ENCODE measurements around the gene FRMD1.

The FRMD1 gene

GRCh38 chr6:168046696-168047095 lies 32.3 kb downstream of the FRMD1 start:
- H3K4me2 ChIP-seq (ENCODE audit: low read length, poor library complexity, severe bottlenecking) = no peak overlapping the region
- no peak overlapping the region for H2BK120ac ChIP-seq (ENCODE audit: low read depth, low read length)
- no peaks in the 10 kb centered on the region for H3K9me3 ChIP-seq (ENCODE audit: control insufficient read depth, low read length)
- no peak overlapping the region for H3K18ac ChIP-seq (ENCODE audit: low read depth in 1 of 2, low read length in 2 of 2)
- peaks cover 7% of the 10 kb centered on the region for H3K4me1 ChIP-seq (ENCODE audit: control insufficient read depth, insufficient read depth, low read depth, low read length)
- no peak overlapping the region for H3K14ac ChIP-seq (ENCODE audit: low read length in 2 of 2)
- H2BK15ac ChIP-seq (ENCODE audit: low read depth, poor library complexity, severe bottlenecking) = no peak overlapping the region
- no peak overlapping the region for H3K9ac ChIP-seq (ENCODE audit: low read length)
- H3K23ac ChIP-seq (ENCODE audit: low read length in 2 of 2) = no peak overlapping the region
- DNase-seq = no peak
- no peak overlapping the region for H2BK5ac ChIP-seq (ENCODE audit: low read depth, low read length, poor library complexity, severe bottlenecking)
- H3K4me3 ChIP-seq (ENCODE audit: insufficient read depth in 1 of 2, low read depth in 1 of 2, low read length in 2 of 2) = no peak overlapping the region
- H2AFZ ChIP-seq (ENCODE audit: low read depth, low read length) = no peak overlapping the region
- no peak overlapping the region for H3K27ac ChIP-seq (ENCODE audit: low read length, poor library complexity, severe bottlenecking)
- H3K27me3 ChIP-seq (ENCODE audit: control insufficient read depth in 1 of 2, insufficient read depth in 1 of 2, low read length in 2 of 2) = peaks cover 0 to 4% of the 10 kb centered on the region in 2 experiments
- no peak overlapping the region for H3K4ac ChIP-seq (ENCODE audit: low read depth in 1 of 2, low read length in 2 of 2)
- no peaks in the 10 kb centered on the region for H3K79me1 ChIP-seq (replicated peaks; ENCODE audit: low read length, poor library complexity, severe bottlenecking)
- no peak overlapping the region for H2AK5ac ChIP-seq (ENCODE audit: low read length, severe bottlenecking)
- no peak overlapping the region for H4K91ac ChIP-seq (ENCODE audit: low read length)
- no peaks in the 10 kb centered on the region for H3K36me3 ChIP-seq (ENCODE audit: control insufficient read depth in 1 of 2, insufficient read depth in 2 of 2, low read depth in 1 of 2, low read length in 2 of 2)
- no peak overlapping the region for H2BK12ac ChIP-seq (ENCODE audit: low read length in 2 of 2)
- WGBS = 100% methylated on average over 2 of the region's 3 CpGs
- H4K8ac ChIP-seq (ENCODE audit: low read length) = no peak overlapping the region

DNA sequence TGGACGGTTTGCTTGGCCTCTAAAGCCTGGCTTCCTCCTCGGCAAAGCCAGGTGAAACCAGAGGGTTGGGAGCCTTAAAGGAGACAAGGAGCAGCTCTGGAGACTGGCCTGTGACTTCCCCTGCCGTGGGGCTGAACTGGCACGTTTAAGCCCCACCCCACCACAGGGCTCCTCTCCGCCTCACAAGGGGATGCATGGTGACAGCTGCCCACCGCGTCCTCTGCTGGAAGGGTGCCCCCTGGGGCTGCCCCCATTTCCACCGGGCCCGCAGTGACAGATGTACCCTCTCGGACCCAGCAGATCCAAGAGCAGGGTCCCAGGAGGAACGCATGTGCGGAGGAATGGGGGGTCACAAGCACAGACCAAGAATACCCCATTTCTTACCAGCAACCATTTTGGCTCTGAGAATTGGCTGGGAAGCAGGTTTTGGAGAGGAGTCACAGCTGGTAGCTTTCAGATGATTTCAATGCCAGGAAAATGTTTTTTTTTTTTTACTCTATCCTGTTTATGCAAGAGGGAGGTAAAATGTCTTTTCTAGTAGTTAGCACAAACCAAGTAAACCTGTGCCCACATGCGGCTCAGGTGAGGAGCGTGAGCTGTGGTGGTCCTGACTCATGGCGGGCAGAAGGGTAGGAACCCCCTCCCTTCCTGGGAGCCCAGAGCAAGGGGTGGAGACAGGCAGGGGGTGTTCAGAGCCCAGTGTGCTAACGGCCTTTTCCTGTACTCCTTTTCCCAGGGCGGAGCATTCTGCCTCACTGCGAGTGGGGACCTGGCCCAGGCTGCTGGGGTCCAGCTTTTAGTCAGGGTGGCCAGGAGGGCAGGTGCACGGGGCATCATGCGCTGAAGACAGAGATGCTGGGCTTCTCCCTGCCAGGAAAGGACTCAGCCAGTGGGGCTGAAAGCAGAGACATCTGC lies 33.0 kb downstream of the FRMD1 start:
- no peak overlapping the region for H2AFZ ChIP-seq (ENCODE audit: low read depth, low read length)

GRCh38 chr6:168045141-168045691 lies 33.8 kb downstream of the FRMD1 start:
- H3K14ac ChIP-seq (ENCODE audit: low read length in 2 of 2) = peak overlapping the region in 1 of 2 experiments; percentile 61
- H3K4ac ChIP-seq (ENCODE audit: low read depth in 1 of 2, low read length in 2 of 2) = no peak overlapping the region
- no peaks in the 10 kb centered on the region for H3K36me3 ChIP-seq (ENCODE audit: control insufficient read depth in 1 of 2, insufficient read depth in 2 of 2, low read depth in 1 of 2, low read length in 2 of 2)
- no peak overlapping the region for H2BK15ac ChIP-seq (ENCODE audit: low read depth, poor library complexity, severe bottlenecking)
- H3K18ac ChIP-seq (ENCODE audit: low read depth in 1 of 2, low read length in 2 of 2) = peak overlapping the region in 1 of 2 experiments; percentile 14
- H3K27me3 ChIP-seq (ENCODE audit: control insufficient read depth in 1 of 2, insufficient read depth in 1 of 2, low read length in 2 of 2) = peaks cover 0 to 2% of the 10 kb centered on the region in 2 experiments
- H3K27ac ChIP-seq (ENCODE audit: low read length, poor library complexity, severe bottlenecking) = no peak overlapping the region
- H4K8ac ChIP-seq (ENCODE audit: low read length) = no peak overlapping the region
- no peak overlapping the region for H2BK12ac ChIP-seq (ENCODE audit: low read length in 2 of 2)
- H3K23ac ChIP-seq (ENCODE audit: low read length in 2 of 2) = no peak overlapping the region
- H3K79me1 ChIP-seq (replicated peaks; ENCODE audit: low read length, poor library complexity, severe bottlenecking) = no peaks in the 10 kb centered on the region
- no peak overlapping the region for H3K9ac ChIP-seq (ENCODE audit: low read length)
- no peak overlapping the region for H3K4me2 ChIP-seq (ENCODE audit: low read length, poor library complexity, severe bottlenecking)
- H2AFZ ChIP-seq (ENCODE audit: low read depth, low read length) = no peak overlapping the region
- WGBS = 91% methylated on average over 19 of the region's 19 CpGs
- no peak overlapping the region for H2AK5ac ChIP-seq (ENCODE audit: low read length, severe bottlenecking)
- peaks cover 9% of the 10 kb centered on the region for H3K9me3 ChIP-seq (ENCODE audit: control insufficient read depth, low read length)
- no peak overlapping the region for H2BK120ac ChIP-seq (ENCODE audit: low read depth, low read length)
- H4K91ac ChIP-seq (ENCODE audit: low read length) = peak overlapping the region; percentile 18
- peak overlapping the region in 1 of 2 experiments; percentile 5 for H3K4me3 ChIP-seq (ENCODE audit: insufficient read depth in 1 of 2, low read depth in 1 of 2, low read length in 2 of 2)
- DNase-seq = no peak
- H2BK5ac ChIP-seq (ENCODE audit: low read depth, low read length, poor library complexity, severe bottlenecking) = no peak overlapping the region
- H3K4me1 ChIP-seq (ENCODE audit: control insufficient read depth, insufficient read depth, low read depth, low read length) = peaks cover 2% of the 10 kb centered on the region

More for the DNA sequence above, 33.0 kb downstream of the FRMD1 start:
- H3K79me1 ChIP-seq (replicated peaks; ENCODE audit: low read length, poor library complexity, severe bottlenecking) = no peaks in the 10 kb centered on the region
- no peak overlapping the region for H2BK15ac ChIP-seq (ENCODE audit: low read depth, poor library complexity, severe bottlenecking)
- H3K36me3 ChIP-seq (ENCODE audit: control insufficient read depth in 1 of 2, insufficient read depth in 2 of 2, low read depth in 1 of 2, low read length in 2 of 2) = no peaks in the 10 kb centered on the region
- H2BK5ac ChIP-seq (ENCODE audit: low read depth, low read length, poor library complexity, severe bottlenecking) = peak overlapping the region; percentile 46
- WGBS = 87% methylated on average over 17 of the region's 20 CpGs
- H2BK120ac ChIP-seq (ENCODE audit: low read depth, low read length) = peak overlapping the region; percentile 2
- H4K91ac ChIP-seq (ENCODE audit: low read length) = peak overlapping the region; percentile 43
- peaks cover 0 to 4% of the 10 kb centered on the region in 2 experiments for H3K27me3 ChIP-seq (ENCODE audit: control insufficient read depth in 1 of 2, insufficient read depth in 1 of 2, low read length in 2 of 2)
- peaks cover 7% of the 10 kb centered on the region for H3K4me1 ChIP-seq (ENCODE audit: control insufficient read depth, insufficient read depth, low read depth, low read length)
- DNase-seq = no peak
- H3K9ac ChIP-seq (ENCODE audit: low read length) = no peak overlapping the region
- no peak overlapping the region for H3K27ac ChIP-seq (ENCODE audit: low read length, poor library complexity, severe bottlenecking)
- H2AK5ac ChIP-seq (ENCODE audit: low read length, severe bottlenecking) = no peak overlapping the region
- no peak overlapping the region for H3K4me3 ChIP-seq (ENCODE audit: insufficient read depth in 1 of 2, low read depth in 1 of 2, low read length in 2 of 2)
- H3K23ac ChIP-seq (ENCODE audit: low read length in 2 of 2) = no peak overlapping the region
- H3K4ac ChIP-seq (ENCODE audit: low read depth in 1 of 2, low read length in 2 of 2) = no peak overlapping the region
- peaks cover 3% of the 10 kb centered on the region for H3K9me3 ChIP-seq (ENCODE audit: control insufficient read depth, low read length)
- H3K4me2 ChIP-seq (ENCODE audit: low read length, poor library complexity, severe bottlenecking) = no peak overlapping the region
- peak overlapping the region in 1 of 2 experiments; percentile 56 for H3K14ac ChIP-seq (ENCODE audit: low read length in 2 of 2)
- H3K18ac ChIP-seq (ENCODE audit: low read depth in 1 of 2, low read length in 2 of 2) = no peak overlapping the region
- peak overlapping the region; percentile 40 to 51 for H2BK12ac ChIP-seq (ENCODE audit: low read length in 2 of 2)
- no peak overlapping the region for H4K8ac ChIP-seq (ENCODE audit: low read length)

DNA sequence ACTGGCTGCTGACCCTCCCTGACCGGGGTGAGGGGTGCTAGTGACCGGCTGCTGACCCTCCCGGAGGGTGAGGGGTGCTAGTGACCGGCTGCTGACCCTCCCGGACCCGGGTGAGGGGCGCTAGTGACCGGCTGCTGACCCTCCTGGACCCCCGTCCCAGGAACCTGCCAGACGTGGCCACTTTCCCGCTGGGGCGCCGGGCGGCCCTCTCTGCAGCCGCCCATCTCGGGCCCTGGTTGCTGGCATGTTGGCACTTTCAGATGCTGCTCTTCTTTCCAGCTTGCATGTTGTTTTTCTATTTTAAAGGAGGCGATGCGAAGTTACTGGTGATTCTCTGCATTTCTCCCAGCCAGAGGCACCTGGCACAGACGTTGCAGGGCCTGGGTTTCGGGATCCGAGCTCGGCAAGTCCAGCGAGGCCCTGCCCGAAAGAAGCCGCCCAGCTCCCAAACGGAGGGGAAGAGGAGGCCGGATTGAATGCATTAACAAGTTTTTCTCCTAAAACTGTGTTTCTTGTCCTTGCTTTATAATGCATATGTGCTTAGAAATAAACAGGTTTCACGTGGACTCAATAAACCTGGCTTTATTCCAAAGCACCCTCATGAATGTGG lies 34.4 kb downstream of the FRMD1 start:
- no peak for DNase-seq
- H2BK5ac ChIP-seq (ENCODE audit: low read depth, low read length, poor library complexity, severe bottlenecking) = no peak overlapping the region
- H3K36me3 ChIP-seq (ENCODE audit: control insufficient read depth in 1 of 2, insufficient read depth in 2 of 2, low read depth in 1 of 2, low read length in 2 of 2) = no peaks in the 10 kb centered on the region
- no peak overlapping the region for H3K27ac ChIP-seq (ENCODE audit: low read length, poor library complexity, severe bottlenecking)
- no peaks in the 10 kb centered on the region for H3K27me3 ChIP-seq (ENCODE audit: control insufficient read depth in 1 of 2, insufficient read depth in 1 of 2, low read length in 2 of 2)
- no peak overlapping the region for H3K9ac ChIP-seq (ENCODE audit: low read length)
- no peak overlapping the region for H2AFZ ChIP-seq (ENCODE audit: low read depth, low read length)
- H3K4me2 ChIP-seq (ENCODE audit: low read length, poor library complexity, severe bottlenecking) = no peak overlapping the region
- H3K79me1 ChIP-seq (replicated peaks; ENCODE audit: low read length, poor library complexity, severe bottlenecking) = no peaks in the 10 kb centered on the region
- peaks cover 2% of the 10 kb centered on the region for H3K4me1 ChIP-seq (ENCODE audit: control insufficient read depth, insufficient read depth, low read depth, low read length)
- peaks cover 14% of the 10 kb centered on the region for H3K9me3 ChIP-seq (ENCODE audit: control insufficient read depth, low read length)
- H3K4me3 ChIP-seq (ENCODE audit: insufficient read depth in 1 of 2, low read depth in 1 of 2, low read length in 2 of 2) = no peak overlapping the region
- 97% methylated on average over 24 of the region's 28 CpGs for WGBS
- H3K4ac ChIP-seq (ENCODE audit: low read depth in 1 of 2, low read length in 2 of 2) = no peak overlapping the region
- H4K91ac ChIP-seq (ENCODE audit: low read length) = no peak overlapping the region
- H3K18ac ChIP-seq (ENCODE audit: low read depth in 1 of 2, low read length in 2 of 2) = no peak overlapping the region
- H3K23ac ChIP-seq (ENCODE audit: low read length in 2 of 2) = no peak overlapping the region
- H2BK120ac ChIP-seq (ENCODE audit: low read depth, low read length) = no peak overlapping the region
- H2AK5ac ChIP-seq (ENCODE audit: low read length, severe bottlenecking) = no peak overlapping the region
- no peak overlapping the region for H2BK12ac ChIP-seq (ENCODE audit: low read length in 2 of 2)
- no peak overlapping the region for H2BK15ac ChIP-seq (ENCODE audit: low read depth, poor library complexity, severe bottlenecking)
- H4K8ac ChIP-seq (ENCODE audit: low read length) = no peak overlapping the region
- no peak overlapping the region for H3K14ac ChIP-seq (ENCODE audit: low read length in 2 of 2)

Measured in mesenchymal stem cell (in vitro differentiated cells and primary cell).